ENCODE data around the gene PGPEP1. TPM values are rescaled to one million over a fixed set of nuclear protein-coding genes. Genes with fewer than 3 reads are reported as not detected.

PGPEP1 gene
- total and polyA plus RNA-seq, 2 donors (not counting 3 experiments of a cell fraction or from before 2014, with no cell fraction given): 9.9 to 27.2 TPM

DNA sequence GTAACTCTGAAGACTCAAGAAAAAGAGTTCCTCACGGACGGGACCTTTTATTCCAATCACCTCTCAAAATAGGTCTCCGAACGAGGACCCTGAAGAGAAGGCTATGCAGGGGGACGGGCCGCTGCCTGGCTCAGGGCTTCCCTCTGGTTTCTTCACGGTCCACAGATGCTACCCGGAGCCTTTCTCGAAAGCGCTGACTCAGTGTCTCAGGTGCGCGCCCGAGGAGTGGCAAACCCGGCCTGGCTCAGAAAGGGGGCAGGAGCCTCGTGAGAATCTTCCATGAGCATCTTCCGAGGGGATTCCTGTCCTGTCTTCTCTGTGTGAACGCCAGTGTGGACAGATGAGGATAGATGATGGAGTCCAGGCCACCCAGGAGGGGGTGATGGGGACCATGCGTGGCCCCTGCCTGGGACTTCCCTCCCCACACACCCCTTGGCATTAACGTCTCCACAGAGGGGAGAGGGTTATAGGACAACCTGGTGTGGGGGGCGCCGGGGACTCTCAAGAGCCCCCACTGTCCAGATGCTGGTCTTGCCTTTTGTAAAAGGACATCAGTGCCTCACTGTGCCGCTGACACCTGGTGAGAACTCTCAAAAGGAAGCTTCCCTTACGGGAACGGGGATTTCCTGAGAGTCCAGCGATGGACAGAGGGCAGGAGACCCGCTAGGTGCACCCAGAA is 34.0 kb upstream of the PGPEP1 start:
- no TSS peak for BruUV-seq (replicated peaks)
- no peak overlapping the region for H3K9ac ChIP-seq (replicated peaks; ENCODE audit: extremely low read depth, insufficient read depth, low read length)
- POLR2A ChIA-PET: no interaction called here
- H3K4me2 ChIP-seq (ENCODE audit: insufficient read depth, low read length): no peak overlapping the region
- H3K4me3 ChIP-seq (replicated peaks in 1 of 3; ENCODE audit: insufficient read depth in 1 of 3, low read depth in 1 of 3, low read length in 3 of 3): no peak overlapping the region
- H3K9me3 ChIP-seq (replicated peaks; ENCODE audit: control insufficient read depth, insufficient read depth, low read length): no peaks in the 10 kb centered on the region
- H4K20me1 ChIP-seq (replicated peaks; ENCODE audit: control insufficient read depth, extremely low read depth, insufficient read depth, low read length): no peaks in the 10 kb centered on the region
- no peaks in the 10 kb centered on the region for H3K27me3 ChIP-seq (ENCODE audit: control insufficient read depth in 2 of 2, insufficient read depth in 2 of 2, low read length in 2 of 2)
- CTCF ChIA-PET: interaction anchor here (0.7 to 1.4 kb wide), 4 partner anchors 15 to 98 kb away, joined by 3 to 5 read pairs (median 4); partner anchors contain the start of gene PGPEP1
- dilution Hi-C loops (cut with MboI; ENCODE audit: extremely low pct_ligation_motif_present, low sequenced_read_pairs): no loop called here
- no peak overlapping the region for H2AFZ ChIP-seq (ENCODE audit: low read depth, low read length)
- peaks cover 0 to 13% of the 10 kb centered on the region in 2 experiments for H3K36me3 ChIP-seq (ENCODE audit: control insufficient read depth in 2 of 2, extremely low read depth in 1 of 2, insufficient read depth in 2 of 2, low read length in 2 of 2)
- no peak overlapping the region for H3K27ac ChIP-seq (ENCODE audit: insufficient read depth, low read depth, low read length)
- H3K79me2 ChIP-seq (ENCODE audit: control insufficient read depth, insufficient read depth, low read length): no peaks in the 10 kb centered on the region
- no peak for FAIRE-seq
- peaks cover 21% of the 10 kb centered on the region for H3K4me1 ChIP-seq (ENCODE audit: control insufficient read depth, extremely low read depth, insufficient read depth, low read length)
- intact Hi-C loops (cut with micrococcal nuclease): no loop called here
- H3K9me1 ChIP-seq (replicated peaks; ENCODE audit: control insufficient read depth, extremely low read depth, insufficient read depth, low read length): no peaks in the 10 kb centered on the region
- TF ChIP-seq, protein P1, sequence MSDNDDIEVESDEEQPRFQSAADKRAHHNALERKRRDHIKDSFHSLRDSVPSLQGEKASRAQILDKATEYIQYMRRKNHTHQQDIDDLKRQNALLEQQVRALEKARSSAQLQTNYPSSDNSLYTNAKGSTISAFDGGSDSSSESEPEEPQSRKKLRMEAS (IDR thresholded peaks at IDR 0.05; ENCODE audit: insufficient read depth, insufficient read length): no peak
- TF ChIP-seq EZH2 (IDR thresholded peaks at IDR 0.05; ENCODE audit: borderline replicate concordance, low read depth, low read length, severe bottlenecking) (no peak), CTCF (IDR thresholded peaks at IDR 0.05; ENCODE audit: extremely low read depth in 1 of 2, insufficient read depth in 1 of 2, low read depth in 1 of 2, low read length in 2 of 2) (no peak), GATA2 (IDR thresholded peaks at IDR 0.05; ENCODE audit: insufficient read depth, insufficient read length, low read depth, low read length) (no peak), JUN (IDR thresholded peaks at IDR 0.05; ENCODE audit: borderline replicate concordance, insufficient read depth, insufficient read length, low read depth) (no peak), MYC (IDR thresholded peaks at IDR 0.05; ENCODE audit: low read depth, low read length) (no peak), POLR2AphosphoS5 (IDR thresholded peaks at IDR 0.05; ENCODE audit: insufficient read depth, low read depth, low read length) (no peak), FOS (IDR thresholded peaks at IDR 0.05; ENCODE audit: borderline replicate concordance, insufficient read depth, low read length) (no peak), POLR2A (IDR thresholded peaks at IDR 0.05; ENCODE audit: low read depth, low read length) (no peak)
- DNase-seq (ENCODE audit: low read depth, low spot score): no peak
